NCI-H1048 (cell line): ENCODE results near the gene WDR20.
"Not testable (repeated sequence)": the region's sequence is repeated elsewhere in the genome, so short reads cannot be mapped to it uniquely, and the experiment has no call there.

ENCODE experiments used
- DNase-seq: peaks from one replicate; lab custom pipeline; 2025; lab: John Stamatoyannopoulos, UW

The WDR20 gene

GRCh38 chr14:102139286-102140026, at the start of gene WDR20:
Gene WDR20 (plus strand): TSS chr14:102139897. CDS start chr14:102139924, 27 bp downstream.
- DNase-seq: peak; percentile 98

- DNase-seq: no peak
Observed at GRCh38 chr14:102090713-102091112, 49.0 kb upstream of the WDR20 start.

- no peak for DNase-seq
Observed at GRCh38 chr14:102092806-102093205, 46.9 kb upstream of the WDR20 start.

- DNase-seq: no peak
Observed at GRCh38 chr14:102094101-102094500, 45.6 kb upstream of the WDR20 start.

- no peak for DNase-seq
Observed at GRCh38 chr14:102095231-102095870, 44.3 kb upstream of the WDR20 start.

GRCh38 chr14:102095871-102096568, 43.7 kb upstream of the WDR20 start:
- no peak for DNase-seq

GRCh38 chr14:102096569-102097188, 43.0 kb upstream of the WDR20 start:
- DNase-seq: peak; percentile 42

GRCh38 chr14:102097441-102098135, 42.1 kb upstream of the WDR20 start:
- DNase-seq: no peak

GRCh38 chr14:102103062-102103695, 36.5 kb upstream of the WDR20 start:
- no peak for DNase-seq

- no peak for DNase-seq
Observed at GRCh38 chr14:102105369-102105768, 34.3 kb upstream of the WDR20 start.

GRCh38 chr14:102109332-102109731, 30.4 kb upstream of the WDR20 start:
- DNase-seq: not testable (repeated sequence)

GRCh38 chr14:102111101-102111500, 28.6 kb upstream of the WDR20 start:
- DNase-seq: no peak

GRCh38 chr14:102116361-102117180, 23.1 kb upstream of the WDR20 start:
- no peak for DNase-seq

GRCh38 chr14:102117852-102118251, 21.8 kb upstream of the WDR20 start:
- no peak for DNase-seq

GRCh38 chr14:102120888-102121287, 18.8 kb upstream of the WDR20 start:
- DNase-seq: no peak

- no peak for DNase-seq
Observed at GRCh38 chr14:102121567-102121966, 18.1 kb upstream of the WDR20 start.

GRCh38 chr14:102124419-102124818, 15.3 kb upstream of the WDR20 start:
- no peak for DNase-seq

GRCh38 chr14:102125546-102125945, 14.2 kb upstream of the WDR20 start:
- no peak for DNase-seq

GRCh38 chr14:102126807-102127455, 12.8 kb upstream of the WDR20 start:
- no peak for DNase-seq

GRCh38 chr14:102131741-102132140, 8.0 kb upstream of the WDR20 start:
- no peak for DNase-seq
